Transverse colon (tissue), 4 donors: Measurements from ENCODE around the gene HES7. TPM values are rescaled to one million over a fixed set of nuclear protein-coding genes. Genes with fewer than 3 reads are reported as not detected.

Source experiments
- DNase-seq: peaks from one replicate; pipeline ENCODE4 v3.0.0-alpha.2; 2019
- H3K27ac ChIP-seq, 4 donors: fragments of 200-600 bp; sonication (generic); 2 replicates each; pipeline ENCODE4 v1.5.1; 2016 to 2018; ENCODE audit warnings: inconsistent platforms in 4 of 4
- H3K27me3 ChIP-seq: fragments of 200-600 bp; sonication (generic); 2 replicates; pipeline ENCODE4 v1.5.1; 2017; ENCODE audit warnings: inconsistent platforms
- H3K36me3 ChIP-seq, 4 donors: fragments of 200-600 bp; sonication (generic); 2 replicates each; pipeline ENCODE4 v1.5.1; 2017 to 2019; ENCODE audit warnings: inconsistent platforms in 4 of 4
- H3K4me1 ChIP-seq, 4 donors: fragments of 200-600 bp; sonication (generic); 2 replicates each; pipeline ENCODE4 v1.5.1; 2017 to 2020; ENCODE audit warnings: inconsistent platforms in 4 of 4
- H3K4me3 ChIP-seq, 4 donors: fragments of 200-600 bp; sonication (generic); 1 replicate in 1 of 4; 2 replicates in 3 of 4; pipeline versions ENCODE4 v1.5.1 to v1.6.1; 2017 to 2019; ENCODE audit warnings: inconsistent platforms in 4 of 4
- H3K9me3 ChIP-seq, 2 donors: fragments of 200-600 bp; sonication (generic); 2 replicates each; pipeline ENCODE4 v1.5.1; 2017 to 2019; ENCODE audit warnings: inconsistent platforms in 2 of 2
- EP300 ChIP-seq: sonication (generic); formaldehyde crosslinking; IDR thresholded peaks from one replicate; pipeline ENCODE4 v1.6.1; 2017; ENCODE audit warnings: antibody characterized with exemption, low read depth
- POLR2A ChIP-seq: fragments of 450-650 bp; IDR thresholded peaks from one replicate; pipeline ENCODE4 v1.6.1; 2016; ENCODE audit warnings: antibody characterized with exemption, mild to moderate bottlenecking, moderate library complexity
- POLR2AphosphoS5 ChIP-seq, 3 donors: sonication (generic); formaldehyde crosslinking; IDR thresholded peaks; one replicate each; pipeline ENCODE4 v1.6.1; 2016; ENCODE audit warnings: antibody characterized with exemption in 3 of 3
- WGBS, 2 donors: methylation state at CpG; one replicate each; pipeline ENCODE4 v1.1.5; 2018; ENCODE audit warnings: low coverage in 1 of 2; 5-methylcytosine and 5-hydroxymethylcytosine counted together
- in situ Hi-C, 4 donors: fragments of 200-750 bp; cut with MboI; loops; one replicate each; pipeline versions ENCODE4 v1.15.0 to v1.15.1; 2017; ENCODE audit warnings: low sequenced_read_pairs in 3 of 4, low pct_ligation_motif_present in 1 of 4, low pct_unique_long_range_greater_than_20kb in 1 of 4
- intact Hi-C: fragments of 100-400 bp; cut with DNase I; formaldehyde crosslinking; loops from one replicate; pipeline ENCODE4 v1.15.1; 2023; ENCODE audit warnings: low total_unique reads
- total RNA-seq, 4 donors: library from RNA; depleted of rRNA; stranded (reverse); fragments of >200 nt; gene quantifications; one replicate each; pipeline ENCODE4 v1.1.0, GENCODE V29; 2016
- TF ChIP-seq, protein P1 (sequence below), 5 experiments: fragments of 200-600 bp in 3 of 5; fragments of 450-650 bp in 2 of 5; sonication (generic) in 3 of 5; IDR thresholded peaks; 1 replicate in 2 of 5; 2 replicates in 3 of 5; pipeline ENCODE4 v1.5.1; 2016 to 2017; ENCODE audit warnings: antibody characterized with exemption in 5 of 5, inconsistent platforms in 3 of 5, mild to moderate bottlenecking in 2 of 5, moderate library complexity in 1 of 5

Gene HES7
- total RNA-seq, 4 donors from 2014 or later: not detected

DNA sequence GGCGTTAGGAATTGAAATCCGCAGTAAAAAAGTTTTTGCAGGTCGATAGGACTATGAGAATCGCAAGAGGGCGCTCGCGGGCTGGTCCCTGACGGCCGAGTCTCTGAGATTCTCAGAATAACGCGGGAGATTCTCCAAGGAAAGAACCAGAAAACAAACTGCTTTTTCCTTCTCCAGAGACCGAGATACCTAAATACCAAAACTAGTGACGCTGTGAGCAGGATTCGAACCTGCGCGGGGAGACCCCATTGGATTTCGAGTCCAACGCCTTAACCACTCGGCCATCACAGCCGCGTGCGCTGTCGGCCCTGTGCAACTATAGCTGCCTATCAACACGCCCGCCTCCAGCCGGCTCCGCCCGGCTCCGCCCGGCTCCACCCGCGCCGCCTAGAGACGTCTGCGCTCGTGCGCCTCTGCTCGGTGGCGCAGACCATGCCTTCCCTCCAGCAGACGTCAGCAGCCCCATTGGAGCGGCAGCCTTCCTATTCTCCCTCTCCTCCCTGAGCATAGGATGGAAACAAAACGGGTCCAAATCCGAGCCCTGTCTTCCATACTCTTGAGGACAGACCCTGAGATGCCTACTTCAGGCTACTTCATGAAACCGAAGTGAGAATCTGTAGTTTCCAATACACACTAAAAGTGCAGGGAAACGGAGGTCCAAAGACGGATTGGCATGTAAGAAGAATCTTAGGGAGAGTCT is 14.9 kb upstream of the HES7 start:
- in situ Hi-C loops: loop anchor here in 1 of 4 donors (25.0 kb wide), 1 partner anchor 902 kb away; the partner anchor contains the start of genes DVL2, GABARAP and PHF23
- Histone ChIP-seq H3K36me3 (peaks cover 0 to 41% (median 19%) of the 10 kb centered on the region in 4 donors), H3K9me3 (no peaks in the 10 kb centered on the region), H3K4me3 (peak overlapping the region in 2 of 4 donors; percentile 19 to 32), H3K27me3 (no peaks in the 10 kb centered on the region), H3K27ac (peak overlapping the region; percentile 86 to 93 (median 90)), H3K4me1 (peaks cover 7 to 27% (median 19%) of the 10 kb centered on the region in 4 donors)
- TF ChIP-seq, protein P1, sequence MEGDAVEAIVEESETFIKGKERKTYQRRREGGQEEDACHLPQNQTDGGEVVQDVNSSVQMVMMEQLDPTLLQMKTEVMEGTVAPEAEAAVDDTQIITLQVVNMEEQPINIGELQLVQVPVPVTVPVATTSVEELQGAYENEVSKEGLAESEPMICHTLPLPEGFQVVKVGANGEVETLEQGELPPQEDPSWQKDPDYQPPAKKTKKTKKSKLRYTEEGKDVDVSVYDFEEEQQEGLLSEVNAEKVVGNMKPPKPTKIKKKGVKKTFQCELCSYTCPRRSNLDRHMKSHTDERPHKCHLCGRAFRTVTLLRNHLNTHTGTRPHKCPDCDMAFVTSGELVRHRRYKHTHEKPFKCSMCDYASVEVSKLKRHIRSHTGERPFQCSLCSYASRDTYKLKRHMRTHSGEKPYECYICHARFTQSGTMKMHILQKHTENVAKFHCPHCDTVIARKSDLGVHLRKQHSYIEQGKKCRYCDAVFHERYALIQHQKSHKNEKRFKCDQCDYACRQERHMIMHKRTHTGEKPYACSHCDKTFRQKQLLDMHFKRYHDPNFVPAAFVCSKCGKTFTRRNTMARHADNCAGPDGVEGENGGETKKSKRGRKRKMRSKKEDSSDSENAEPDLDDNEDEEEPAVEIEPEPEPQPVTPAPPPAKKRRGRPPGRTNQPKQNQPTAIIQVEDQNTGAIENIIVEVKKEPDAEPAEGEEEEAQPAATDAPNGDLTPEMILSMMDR (IDR thresholded peaks at IDR 0.05): peak; percentile 83 to 98 (median 89)
- peak; percentile 74 for TF ChIP-seq POLR2A
- TF ChIP-seq EP300: no peak
- peak; percentile 79 to 88 (median 86) for TF ChIP-seq POLR2AphosphoS5 (IDR thresholded peaks at IDR 0.05)
- DNase-seq: peak; percentile 96
- intact Hi-C loops: no loop called here
- WGBS, 2 donors: 0 to 1% methylated on average over 15 to 38 of the region's 46 CpGs

DNA sequence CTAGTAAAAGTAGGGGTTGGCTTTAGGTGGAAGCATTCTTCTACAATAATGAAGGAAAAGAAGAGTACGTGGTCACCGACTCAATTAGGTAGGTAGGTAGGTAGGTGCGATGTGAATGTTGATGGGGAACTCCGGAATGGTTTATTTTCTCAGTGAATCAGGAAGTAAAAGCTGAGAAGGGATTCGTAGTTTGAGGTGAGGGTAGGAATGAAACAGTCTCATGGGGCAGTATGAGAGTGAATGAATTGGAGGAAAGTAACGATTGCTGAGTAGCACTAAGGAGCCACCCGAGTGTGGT is 14.4 kb upstream of the HES7 start:
- in situ Hi-C loops: loop anchor here in 1 of 4 donors (25.0 kb wide), 1 partner anchor 901 kb away; the partner anchor contains the start of genes DVL2, GABARAP and PHF23
- peak overlapping the region in 2 of 4 donors; percentile 19 to 32 for H3K4me3 ChIP-seq
- H3K4me1 ChIP-seq: peaks cover 7 to 27% (median 19%) of the 10 kb centered on the region in 4 donors

DNA sequence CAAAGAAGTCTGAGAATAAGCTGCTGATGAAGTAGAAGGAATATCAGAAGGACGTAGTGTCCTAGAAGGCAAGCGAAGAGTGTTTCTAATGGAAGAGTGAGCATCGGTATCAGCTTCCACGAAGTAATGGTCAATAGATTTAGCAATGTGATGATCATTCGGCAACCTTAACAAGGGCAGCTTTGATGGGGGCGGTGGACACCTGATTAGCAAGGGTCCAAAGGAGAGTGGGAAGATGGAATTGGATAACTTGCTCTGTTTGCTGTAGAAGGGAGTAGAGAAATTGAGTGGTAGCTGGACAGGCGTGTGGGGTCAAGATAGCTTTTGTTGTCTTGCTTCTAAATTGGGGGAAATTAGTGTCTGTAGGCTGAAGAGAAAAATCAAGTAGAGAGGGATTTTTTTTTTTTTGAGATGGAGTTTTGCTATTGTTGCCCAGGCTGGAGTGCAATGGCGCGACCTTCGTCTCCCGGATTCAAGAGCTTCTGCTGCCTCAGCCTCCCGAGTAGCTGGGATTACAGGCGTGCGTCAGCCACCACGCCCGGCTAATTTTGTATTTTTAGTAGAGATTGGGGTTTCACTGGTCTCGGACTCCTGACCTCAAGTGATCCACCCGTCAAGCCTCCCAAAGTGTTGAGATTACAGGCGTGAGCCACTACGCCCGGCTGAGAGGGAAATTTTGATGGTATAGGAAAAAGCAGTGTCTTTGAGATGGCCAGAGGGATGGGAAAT is 13.9 kb upstream of the HES7 start:
- H3K4me3 ChIP-seq: peak overlapping the region in 2 of 4 donors; percentile 19 to 32
- no peaks in the 10 kb centered on the region for H3K9me3 ChIP-seq
- H3K36me3 ChIP-seq: peaks cover 0 to 31% (median 14%) of the 10 kb centered on the region in 4 donors
- in situ Hi-C loops (loop anchor here in 1 of 4 donors (25.0 kb wide), 1 partner anchor 901 kb away; the partner anchor contains the start of genes DVL2, GABARAP and PHF23), intact Hi-C loops (no loop called here)
- peak overlapping the region; percentile 86 to 93 (median 90) for H3K27ac ChIP-seq
- no peak for DNase-seq
- H3K27me3 ChIP-seq: no peaks in the 10 kb centered on the region
- WGBS, 2 donors: 27 to 68% methylated on average over 6 to 21 of the region's 21 CpGs
- TF ChIP-seq POLR2AphosphoS5 (IDR thresholded peaks at IDR 0.05): no peak
- TF ChIP-seq, protein P1 (IDR thresholded peaks at IDR 0.05): no peak
- no peak for TF ChIP-seq EP300
- TF ChIP-seq POLR2A: no peak
- H3K4me1 ChIP-seq: peaks cover 7 to 27% (median 19%) of the 10 kb centered on the region in 4 donors

More for the DNA sequence above, 14.4 kb upstream of the HES7 start:
- intact Hi-C loops: no loop called here
- Histone ChIP-seq H3K27ac (peak overlapping the region; percentile 86 to 93 (median 90)), H3K27me3 (no peaks in the 10 kb centered on the region), H3K9me3 (no peaks in the 10 kb centered on the region), H3K36me3 (peaks cover 0 to 36% (median 17%) of the 10 kb centered on the region in 4 donors)
- TF ChIP-seq POLR2AphosphoS5 (IDR thresholded peaks at IDR 0.05) (no peak), POLR2A (no peak), EP300 (no peak)
- TF ChIP-seq, protein P1 (IDR thresholded peaks at IDR 0.05): no peak
- WGBS, 2 donors: 0 to 2% methylated on average over 7 of the region's 7 CpGs
- DNase-seq: no peak

GRCh38 chr17:8133941-8134340 is 10.0 kb upstream of the HES7 start:
- Histone ChIP-seq H3K27me3 (peaks cover 29% of the 10 kb centered on the region), H3K27ac (no peak overlapping the region), H3K9me3 (no peaks in the 10 kb centered on the region), H3K4me1 (peaks cover 0 to 15% (median 13%) of the 10 kb centered on the region in 4 donors), H3K4me3 (no peak overlapping the region), H3K36me3 (no peaks in the 10 kb centered on the region)
- in situ Hi-C loops (loop anchor here in 1 of 4 donors (25.0 kb wide), 1 partner anchor 897 kb away; the partner anchor contains the start of genes DVL2, GABARAP and PHF23), intact Hi-C loops (no loop called here)
- no peak for DNase-seq
- 83 to 86% methylated on average over 2 to 4 of the region's 4 CpGs for WGBS, 2 donors
- TF ChIP-seq EP300 (no peak), POLR2AphosphoS5 (IDR thresholded peaks at IDR 0.05) (no peak), POLR2A (no peak)
- TF ChIP-seq, protein P1 (IDR thresholded peaks at IDR 0.05): no peak
